T follicular helper cell (primary cell): Measurements from ENCODE around the gene FRMD4A.

Source experiments
- DNase-seq: peaks from one replicate; pipeline ENCODE4 v3.0.0-alpha.2; 2020; ENCODE audit warnings: low read depth

FRMD4A gene

GRCh38 chr10:13673156-13673555, 657.6 kb downstream of the FRMD4A start:
- no peak for DNase-seq

- DNase-seq: no peak
Measured at GRCh38 chr10:13672548-13672947, 658.2 kb downstream of the FRMD4A start.

- DNase-seq: no peak
Measured at GRCh38 chr10:13671904-13672303, 658.8 kb downstream of the FRMD4A start.

- no peak for DNase-seq
Measured at GRCh38 chr10:13670311-13670710, 660.4 kb downstream of the FRMD4A start.

GRCh38 chr10:13669901-13670300, 660.8 kb downstream of the FRMD4A start:
- no peak for DNase-seq

- no peak for DNase-seq
Measured at GRCh38 chr10:13669182-13669855, 661.4 kb downstream of the FRMD4A start.

- DNase-seq: no peak
Measured at GRCh38 chr10:13668126-13668525, 662.6 kb downstream of the FRMD4A start.

- DNase-seq: no peak
Measured at GRCh38 chr10:13665516-13666262, 665.0 kb downstream of the FRMD4A start.

GRCh38 chr10:13661256-13661655, 669.5 kb downstream of the FRMD4A start:
- no peak for DNase-seq

- no peak for DNase-seq
Measured at GRCh38 chr10:13660551-13660920, 670.2 kb downstream of the FRMD4A start.

- DNase-seq: peak; percentile 52
Measured at GRCh38 chr10:13659887-13660550, 670.7 kb downstream of the FRMD4A start.

GRCh38 chr10:13658871-13659685, 671.6 kb downstream of the FRMD4A start:
- no peak for DNase-seq

- no peak for DNase-seq
Measured at GRCh38 chr10:13658264-13658663, 672.5 kb downstream of the FRMD4A start.

- DNase-seq: no peak
Measured at GRCh38 chr10:13657101-13657680, 673.5 kb downstream of the FRMD4A start.

- DNase-seq: no peak
Measured at GRCh38 chr10:13656337-13657100, 674.2 kb downstream of the FRMD4A start.

- DNase-seq: no peak
Measured at GRCh38 chr10:13654846-13655245, 675.9 kb downstream of the FRMD4A start.

GRCh38 chr10:13654118-13654830, 676.5 kb downstream of the FRMD4A start:
- no peak for DNase-seq

GRCh38 chr10:13652860-13653259, 677.9 kb downstream of the FRMD4A start:
- DNase-seq: no peak

GRCh38 chr10:13651969-13652720, 678.6 kb downstream of the FRMD4A start:
- DNase-seq: no peak

- no peak for DNase-seq
Measured at GRCh38 chr10:13650961-13651360, 679.8 kb downstream of the FRMD4A start.
